ENCODE results near the gene KCNA5. TPM values are rescaled to one million over a fixed set of nuclear protein-coding genes. Genes with fewer than 3 reads are reported as not detected.

Gene KCNA5
- total RNA-seq, 1 donor from 2014 or later, result not detected

GRCh38 chr12:5038781-5039311 lies 4.8 kb upstream of the KCNA5 start:
- H3K27me3 Mint-ChIP-seq (ENCODE audit: unreplicated experiment), result peaks cover 9% of the 10 kb centered on the region
- no peak overlapping the region for H3K27ac Mint-ChIP-seq (ENCODE audit: unreplicated experiment)
- peaks cover 1% of the 10 kb centered on the region for H3K9me3 Mint-ChIP-seq (ENCODE audit: unreplicated experiment)
- no peaks in the 10 kb centered on the region for H3K4me1 Mint-ChIP-seq (ENCODE audit: low read depth, unreplicated experiment)
- no peak overlapping the region for H3K4me3 Mint-ChIP-seq (ENCODE audit: unreplicated experiment)
- no peaks in the 10 kb centered on the region for H3K36me3 Mint-ChIP-seq (ENCODE audit: unreplicated experiment)
- no peak for DNase-seq
- no peak for TF ChIP-seq CTCF (IDR thresholded peaks at IDR 0.05; ENCODE audit: partially characterized antibody, unreplicated experiment)

GRCh38 chr12:5039815-5040214 lies 3.9 kb upstream of the KCNA5 start:
- no peak for DNase-seq
- H3K4me3 Mint-ChIP-seq (ENCODE audit: unreplicated experiment), result no peak overlapping the region
- TF ChIP-seq CTCF (IDR thresholded peaks at IDR 0.05; ENCODE audit: partially characterized antibody, unreplicated experiment), result no peak
- H3K4me1 Mint-ChIP-seq (ENCODE audit: low read depth, unreplicated experiment), result no peaks in the 10 kb centered on the region
- H3K27me3 Mint-ChIP-seq (ENCODE audit: unreplicated experiment), result peaks cover 9% of the 10 kb centered on the region
- H3K36me3 Mint-ChIP-seq (ENCODE audit: unreplicated experiment), result no peaks in the 10 kb centered on the region
- H3K9me3 Mint-ChIP-seq (ENCODE audit: unreplicated experiment), result peaks cover 1% of the 10 kb centered on the region
- H3K27ac Mint-ChIP-seq (ENCODE audit: unreplicated experiment), result no peak overlapping the region

- peaks cover 4% of the 10 kb centered on the region for H3K36me3 Mint-ChIP-seq (ENCODE audit: unreplicated experiment)
- peaks cover 13% of the 10 kb centered on the region for H3K27me3 Mint-ChIP-seq (ENCODE audit: unreplicated experiment)
- H3K4me1 Mint-ChIP-seq (ENCODE audit: low read depth, unreplicated experiment), result no peaks in the 10 kb centered on the region
- no peak for TF ChIP-seq CTCF (IDR thresholded peaks at IDR 0.05; ENCODE audit: partially characterized antibody, unreplicated experiment)
- H3K4me3 Mint-ChIP-seq (ENCODE audit: unreplicated experiment), result no peak overlapping the region
- H3K9me3 Mint-ChIP-seq (ENCODE audit: unreplicated experiment), result peaks cover 4% of the 10 kb centered on the region
- no peak for DNase-seq
- H3K27ac Mint-ChIP-seq (ENCODE audit: unreplicated experiment), result no peak overlapping the region
Observed at GRCh38 chr12:5040368-5040767, 3.3 kb upstream of the KCNA5 start.

- H3K36me3 Mint-ChIP-seq (ENCODE audit: unreplicated experiment), result peaks cover 5% of the 10 kb centered on the region
- TF ChIP-seq CTCF (IDR thresholded peaks at IDR 0.05; ENCODE audit: partially characterized antibody, unreplicated experiment), result no peak
Observed at GRCh38 chr12:5044420-5045295, 979 bp downstream of the KCNA5 start.

GRCh38 chr12:5047094-5047493 lies 3.4 kb downstream of the KCNA5 start:
- no peak overlapping the region for H3K4me3 Mint-ChIP-seq (ENCODE audit: unreplicated experiment)
- H3K36me3 Mint-ChIP-seq (ENCODE audit: unreplicated experiment), result peaks cover 5% of the 10 kb centered on the region
- no peak overlapping the region for H3K27ac Mint-ChIP-seq (ENCODE audit: unreplicated experiment)
- DNase-seq, result no peak
- peaks cover 4% of the 10 kb centered on the region for H3K9me3 Mint-ChIP-seq (ENCODE audit: unreplicated experiment)
- peaks cover 17% of the 10 kb centered on the region for H3K27me3 Mint-ChIP-seq (ENCODE audit: unreplicated experiment)
- H3K4me1 Mint-ChIP-seq (ENCODE audit: low read depth, unreplicated experiment), result no peaks in the 10 kb centered on the region
- TF ChIP-seq CTCF (IDR thresholded peaks at IDR 0.05; ENCODE audit: partially characterized antibody, unreplicated experiment), result no peak

More at GRCh38 chr12:5044420-5045295, 979 bp downstream of the KCNA5 start:
- peaks cover 4% of the 10 kb centered on the region for H3K9me3 Mint-ChIP-seq (ENCODE audit: unreplicated experiment)
- H3K4me3 Mint-ChIP-seq (ENCODE audit: unreplicated experiment), result no peak overlapping the region
- H3K27ac Mint-ChIP-seq (ENCODE audit: unreplicated experiment), result no peak overlapping the region
- H3K27me3 Mint-ChIP-seq (ENCODE audit: unreplicated experiment), result peaks cover 17% of the 10 kb centered on the region
- DNase-seq, result no peak
- H3K4me1 Mint-ChIP-seq (ENCODE audit: low read depth, unreplicated experiment), result no peaks in the 10 kb centered on the region

All from glutamatergic neuron (in vitro differentiated cells).